ENCODE results near the gene GOT1. TPM values are rescaled to one million over a fixed set of nuclear protein-coding genes. Genes with fewer than 3 reads are reported as not detected.

GOT1 gene
- total and polyA plus RNA-seq, 10 of the 15 experiments (the other 5 are each of a cell fraction or from before 2014, with no cell fraction given) = 32.5 to 67.5 (median 50.3) TPM

GRCh38 chr10:99382176-99382575 lies 48.2 kb downstream of the GOT1 start (continued):
- TF ChIP-seq, protein P1, sequence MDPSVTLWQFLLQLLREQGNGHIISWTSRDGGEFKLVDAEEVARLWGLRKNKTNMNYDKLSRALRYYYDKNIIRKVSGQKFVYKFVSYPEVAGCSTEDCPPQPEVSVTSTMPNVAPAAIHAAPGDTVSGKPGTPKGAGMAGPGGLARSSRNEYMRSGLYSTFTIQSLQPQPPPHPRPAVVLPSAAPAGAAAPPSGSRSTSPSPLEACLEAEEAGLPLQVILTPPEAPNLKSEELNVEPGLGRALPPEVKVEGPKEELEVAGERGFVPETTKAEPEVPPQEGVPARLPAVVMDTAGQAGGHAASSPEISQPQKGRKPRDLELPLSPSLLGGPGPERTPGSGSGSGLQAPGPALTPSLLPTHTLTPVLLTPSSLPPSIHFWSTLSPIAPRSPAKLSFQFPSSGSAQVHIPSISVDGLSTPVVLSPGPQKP (IDR thresholded peaks at IDR 0.05; ENCODE audit: low read depth, low read length) = no peak

DNA sequence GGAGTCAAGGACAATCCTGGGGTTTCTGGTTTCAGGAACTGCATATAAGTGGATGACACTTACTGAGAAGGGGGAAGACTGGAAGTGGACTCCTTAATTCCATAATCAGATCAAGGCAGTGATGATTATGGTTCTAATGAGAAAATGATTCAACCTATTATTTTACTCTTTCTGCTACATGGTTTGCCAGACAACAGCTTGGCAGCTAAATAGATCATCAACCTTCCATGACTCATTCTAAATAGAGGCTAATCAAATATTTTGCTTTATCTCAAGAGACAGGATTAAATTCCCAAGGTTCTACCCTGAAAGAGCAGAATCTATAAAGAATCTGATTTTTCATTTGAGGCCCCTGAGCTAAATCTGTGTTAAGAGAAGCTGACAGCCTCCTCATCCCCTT lies 55.0 kb downstream of the GOT1 start:
- RAD21 ChIA-PET (ENCODE audit: unreplicated experiment) = no interaction called here
- intact Hi-C loops (cut with micrococcal nuclease; ENCODE audit: unreplicated experiment) = no loop called here

More for the DNA sequence above, 55.0 kb downstream of the GOT1 start:
- Histone ChIP-seq H3K79me2 (ENCODE audit: control insufficient read depth, insufficient read depth, low read length) (no peaks in the 10 kb centered on the region), H3K27me3 (replicated peaks in 1 of 2; ENCODE audit: control insufficient read depth in 2 of 2, insufficient read depth in 2 of 2, low read length in 1 of 2) (peaks cover 0 to 5% of the 10 kb centered on the region in 2 experiments; a peak in 3 of 4 replicates), H3K4me1 (ENCODE audit: control insufficient read depth, insufficient read depth, low read length) (no peaks in the 10 kb centered on the region), H3K9ac (ENCODE audit: control insufficient read depth, insufficient read depth, low read length) (no peak overlapping the region), H4K20me1 (ENCODE audit: control insufficient read depth, insufficient read depth) (no peaks in the 10 kb centered on the region), H3K36me3 (ENCODE audit: control insufficient read depth in 2 of 2, insufficient read depth in 2 of 2, low read length in 1 of 2) (no peaks in the 10 kb centered on the region), H3K4me3 (no peak overlapping the region), H3K9me3 (replicated peaks; ENCODE audit: control insufficient read depth, insufficient read depth, low read length) (no peaks in the 10 kb centered on the region), H3K27ac (ENCODE audit: control insufficient read depth, insufficient read depth) (no peak overlapping the region), H3K4me2 (ENCODE audit: control insufficient read depth, insufficient read depth) (no peak overlapping the region), H2AFZ (ENCODE audit: control insufficient read depth, low read depth, low read length) (no peak overlapping the region)
- DNase-seq (ENCODE audit: low read depth, low spot score) (no peak), ATAC-seq (no peak), FAIRE-seq (no peak)
- BruUV-seq (replicated peaks) = no TSS peak
- CTCF ChIA-PET = interaction anchor here (0.7 kb wide), 1 partner anchor 105 kb away, joined by 3 read pairs; no protein-coding TSS in a partner anchor
- SMC1A ChIA-PET (ENCODE audit: uncharacterized antibody, unreplicated experiment) = no interaction called here
- in situ Hi-C loops (cut with MboI) = no loop called here
- POLR2A ChIA-PET = no interaction called here
- TF ChIP-seq ZZZ3 (IDR thresholded peaks at IDR 0.05; ENCODE audit: control insufficient read depth, insufficient read length, low read depth) (no peak), NRF1 (conservative IDR thresholded peaks at IDR 0.05; ENCODE audit: low read depth, low read length) (no peak), SRF (IDR thresholded peaks at IDR 0.05; ENCODE audit: low read depth in 2 of 2, low read length in 2 of 2) (no peak), USF1 (IDR thresholded peaks at IDR 0.05; ENCODE audit: borderline replicate concordance, extremely low read length, insufficient read depth, low read depth, low read length) (no peak), MTA3 (IDR thresholded peaks at IDR 0.05; ENCODE audit: borderline replicate concordance, low read length) (no peak), RELA (IDR thresholded peaks at IDR 0.05; ENCODE audit: borderline replicate concordance, partially characterized antibody) (no peak), SMC3 (IDR thresholded peaks at IDR 0.05; ENCODE audit: borderline replicate concordance, low read length) (no peak), ZBTB11 (CRISPR knock-in tag; IDR thresholded peaks at IDR 0.05) (no peak), NKRF (conservative IDR thresholded peaks at IDR 0.05) (no peak)
- TF ChIP-seq, protein P1 (IDR thresholded peaks at IDR 0.05; ENCODE audit: low read depth, low read length) = no peak

All from GM12878 (cell line).